ENCODE results near the gene CEP112. TPM values are rescaled to one million over a fixed set of nuclear protein-coding genes. Genes with fewer than 3 reads are reported as not detected.

Gene CEP112
- total and polyA plus RNA-seq, 3 donors from 2014 or later = 50.2 to 107 (median 78.8) TPM

GRCh38 chr17:66138120-66138519 lies 53.8 kb downstream of the CEP112 start:
- intact Hi-C loops (cut with DNase I; ENCODE audit: low total_unique reads) = no loop called here
- TF ChIP-seq POLR2A (IDR thresholded peaks at IDR 0.05) (no peak), CTCF (IDR thresholded peaks at IDR 0.05) (no peak)
- DNase-seq = no peak
- Histone ChIP-seq H3K4me1 (no peaks in the 10 kb centered on the region), H3K27me3 (no peaks in the 10 kb centered on the region), H3K27ac (no peak overlapping the region), H3K36me3 (ENCODE audit: low read depth, missing control alignments) (no peaks in the 10 kb centered on the region), H3K9me3 (no peaks in the 10 kb centered on the region), H3K4me3 (no peak overlapping the region)
- WGBS, 2 donors = 94 to 100% methylated on average over 3 of the region's 3 CpGs

GRCh38 chr17:66135896-66136295 lies 56.0 kb downstream of the CEP112 start:
- intact Hi-C loops (cut with DNase I; ENCODE audit: low total_unique reads) = no loop called here
- no peaks in the 10 kb centered on the region for H3K27me3 ChIP-seq
- H3K9me3 ChIP-seq = no peaks in the 10 kb centered on the region
- H3K27ac ChIP-seq = no peak overlapping the region
- 90 to 92% methylated on average over 3 of the region's 3 CpGs for WGBS, 2 donors
- DNase-seq = no peak
- no peak overlapping the region for H3K4me3 ChIP-seq
- H3K36me3 ChIP-seq (ENCODE audit: low read depth, missing control alignments) = no peaks in the 10 kb centered on the region
- TF ChIP-seq CTCF (IDR thresholded peaks at IDR 0.05) (no peak), POLR2A (IDR thresholded peaks at IDR 0.05) (no peak)
- H3K4me1 ChIP-seq = no peaks in the 10 kb centered on the region

- DNase-seq = no peak
- Histone ChIP-seq H3K4me3 (no peak overlapping the region), H3K36me3 (ENCODE audit: low read depth, missing control alignments) (no peaks in the 10 kb centered on the region), H3K27ac (no peak overlapping the region), H3K4me1 (no peaks in the 10 kb centered on the region), H3K27me3 (no peaks in the 10 kb centered on the region), H3K9me3 (no peaks in the 10 kb centered on the region)
- intact Hi-C loops (cut with DNase I; ENCODE audit: low total_unique reads) = no loop called here
- TF ChIP-seq CTCF (IDR thresholded peaks at IDR 0.05) (no peak), POLR2A (IDR thresholded peaks at IDR 0.05) (no peak)
- WGBS, 2 donors = 70 to 86% methylated on average over 2 of the region's 2 CpGs
Measured at GRCh38 chr17:66135219-66135618, 56.7 kb downstream of the CEP112 start.

- Histone ChIP-seq H3K4me3 (peak overlapping the region in 1 of 2 donors; percentile 3), H3K27me3 (no peaks in the 10 kb centered on the region), H3K4me1 (no peaks in the 10 kb centered on the region), H3K27ac (no peak overlapping the region), H3K9me3 (no peaks in the 10 kb centered on the region), H3K36me3 (ENCODE audit: low read depth, missing control alignments) (no peaks in the 10 kb centered on the region)
- DNase-seq = no peak
- WGBS, 2 donors = 93 to 96% methylated on average over 4 of the region's 4 CpGs
- TF ChIP-seq CTCF (IDR thresholded peaks at IDR 0.05) (no peak), POLR2A (IDR thresholded peaks at IDR 0.05) (no peak)
- intact Hi-C loops (cut with DNase I; ENCODE audit: low total_unique reads) = no loop called here
Measured at GRCh38 chr17:66129759-66130158, 62.2 kb downstream of the CEP112 start.

GRCh38 chr17:66126231-66126630 lies 65.7 kb downstream of the CEP112 start:
- WGBS, 2 donors = 87 to 95% methylated on average over 5 of the region's 5 CpGs
- H3K4me3 ChIP-seq = no peak overlapping the region
- no peak for DNase-seq
- intact Hi-C loops (cut with DNase I; ENCODE audit: low total_unique reads) = no loop called here
- H3K27me3 ChIP-seq = no peaks in the 10 kb centered on the region
- H3K36me3 ChIP-seq (ENCODE audit: low read depth, missing control alignments) = no peaks in the 10 kb centered on the region
- no peaks in the 10 kb centered on the region for H3K4me1 ChIP-seq
- H3K27ac ChIP-seq = no peak overlapping the region
- TF ChIP-seq CTCF (IDR thresholded peaks at IDR 0.05) (no peak), POLR2A (IDR thresholded peaks at IDR 0.05) (no peak)
- H3K9me3 ChIP-seq = no peaks in the 10 kb centered on the region

Data from testis (tissue), 3 donors.